HepG2 (cell line): ENCODE data around the gene SPRR3.

ENCODE experiments used
- SNAPC5 ChIP-seq: sonication (generic); formaldehyde crosslinking; IDR thresholded peaks from 2 replicates; pipeline ENCODE4 v1.8.1; 2023; ENCODE audit warnings: mild to moderate bottlenecking, missing genetic modification reagents, borderline replicate concordance
- YEATS2 ChIP-seq: sonication (generic); formaldehyde crosslinking; IDR thresholded peaks from 2 replicates; pipeline ENCODE4 v1.4.0; 2020; ENCODE audit warnings: missing genetic modification reagents, borderline replicate concordance

- no peak for TF ChIP-seq SNAPC5
- TF ChIP-seq YEATS2 (CRISPR knock-in tag): no peak
Observed at GRCh38 chr1:153030895-153031294, 29.3 kb downstream of the SPRR3 start, which contains the start of gene SPRR1B.
